GM18861 (cell line): Measurements from ENCODE around the gene COLGALT1.
"Not testable (repeated sequence)": the region's sequence is repeated elsewhere in the genome, so short reads cannot be mapped to it uniquely, and the experiment has no call there.

Experiments
- ATAC-seq: cut with Tn5 transposase; IDR thresholded peaks from one replicate; pipeline ENCODE4 v1.9.1; 2021; ENCODE audit not compliant: unreplicated experiment

COLGALT1 gene

DNA sequence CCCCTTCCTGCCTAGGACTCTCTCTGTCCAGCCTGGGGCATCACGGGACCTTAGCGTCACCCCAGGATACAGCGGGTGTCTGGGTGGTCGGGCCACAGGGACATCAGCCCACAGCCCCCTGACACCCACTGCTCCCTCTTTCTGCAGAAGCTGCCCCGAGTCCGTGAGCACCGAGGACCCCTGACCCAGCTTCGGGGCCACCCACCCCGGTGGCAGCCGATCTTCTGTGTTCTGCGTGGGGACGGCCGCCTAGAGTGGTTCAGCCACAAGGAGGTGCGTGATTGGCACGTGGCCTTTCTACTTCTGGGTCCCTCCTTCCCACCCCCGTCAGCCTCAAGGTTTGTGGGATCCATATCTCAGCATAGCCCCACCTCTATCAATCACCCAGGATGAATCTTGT, 23.3 kb upstream of the COLGALT1 start:
- no peak for ATAC-seq

DNA sequence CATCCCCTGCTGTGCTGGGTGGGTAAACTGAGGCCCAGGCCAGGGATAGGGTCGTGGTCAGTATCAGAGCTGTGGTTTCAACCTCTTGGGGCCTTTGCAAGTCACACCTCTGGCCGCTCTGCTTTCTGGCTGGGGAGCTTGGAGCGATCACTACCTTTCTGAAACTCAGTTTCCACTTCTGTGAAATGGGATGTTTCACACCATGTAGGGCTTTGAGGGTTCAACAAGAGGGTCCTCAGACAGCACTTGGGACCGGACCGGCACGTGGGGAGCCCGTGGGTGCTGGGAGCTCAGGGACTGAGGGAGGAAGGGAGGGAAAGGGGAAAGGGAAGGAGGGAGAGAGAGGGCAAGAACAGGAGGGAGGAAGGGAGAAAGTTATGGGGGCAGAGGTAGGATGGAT, 22.9 kb upstream of the COLGALT1 start:
- ATAC-seq, result no peak

DNA sequence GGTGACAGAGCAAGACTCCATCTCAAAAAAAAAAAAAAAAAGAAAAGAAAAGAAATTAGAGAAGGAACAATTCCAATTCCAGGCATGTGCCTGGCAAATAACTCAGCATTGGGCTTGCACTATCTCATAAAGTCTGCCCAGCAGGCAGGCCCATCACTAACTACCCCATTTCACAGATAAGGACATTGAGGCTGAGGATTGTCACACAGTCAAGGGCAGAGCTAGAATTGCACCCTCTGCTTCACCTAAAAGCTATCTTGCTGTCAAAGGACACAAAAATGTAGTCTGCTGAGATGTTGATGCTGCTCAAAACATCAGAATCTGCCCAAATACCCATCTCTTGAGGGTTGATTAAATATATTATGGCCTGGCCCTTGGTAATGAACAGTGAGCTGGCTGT, 20.7 kb upstream of the COLGALT1 start:
- no peak for ATAC-seq

DNA sequence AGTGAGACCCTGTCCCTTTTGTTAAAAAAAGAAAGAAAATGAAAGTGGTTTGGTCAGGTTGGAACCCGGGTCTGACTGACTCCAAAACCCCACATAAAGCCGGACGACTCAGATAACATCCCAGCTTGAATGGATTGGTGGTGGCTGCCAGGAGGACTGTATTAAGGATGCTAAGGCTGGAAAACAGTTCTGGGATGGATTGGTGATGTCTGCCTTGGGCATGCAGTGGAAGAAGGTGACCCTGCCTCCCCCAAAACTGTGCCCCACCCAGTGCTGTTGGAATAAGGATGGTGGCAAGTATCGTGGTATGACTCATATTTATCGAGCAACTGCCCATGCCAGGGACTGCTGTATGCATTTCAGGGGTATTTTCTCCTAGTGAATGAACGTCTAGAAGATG, 18.5 kb upstream of the COLGALT1 start:
- no peak for ATAC-seq

DNA sequence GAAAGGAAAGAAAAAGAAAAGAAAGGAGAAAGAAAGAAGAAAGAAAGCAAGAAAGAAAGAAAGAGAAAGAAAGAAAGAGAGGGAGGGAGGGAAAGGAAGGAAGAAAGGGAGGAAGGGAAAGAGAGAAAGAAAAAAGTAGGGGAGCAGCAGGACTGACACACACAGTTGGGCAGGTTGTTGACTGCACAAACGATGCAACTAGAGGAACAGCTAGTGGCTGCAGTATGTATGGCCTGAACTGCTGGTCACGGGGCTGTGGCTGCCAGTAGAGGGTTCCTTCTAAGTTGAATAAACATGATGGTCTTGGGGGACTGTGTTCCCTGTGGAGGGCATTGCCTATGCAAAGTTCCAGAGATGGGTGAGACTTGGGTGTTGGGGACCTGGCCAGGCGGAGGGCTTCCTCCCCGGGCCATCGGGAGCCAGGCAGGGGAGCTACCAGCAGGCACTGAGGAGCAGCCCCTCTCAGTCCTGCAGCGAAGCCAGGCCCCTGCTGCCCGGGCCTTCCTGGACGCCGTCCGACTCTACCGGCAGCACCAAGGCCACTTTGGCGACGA, 16.7 kb upstream of the COLGALT1 start:
- ATAC-seq, result no peak

DNA sequence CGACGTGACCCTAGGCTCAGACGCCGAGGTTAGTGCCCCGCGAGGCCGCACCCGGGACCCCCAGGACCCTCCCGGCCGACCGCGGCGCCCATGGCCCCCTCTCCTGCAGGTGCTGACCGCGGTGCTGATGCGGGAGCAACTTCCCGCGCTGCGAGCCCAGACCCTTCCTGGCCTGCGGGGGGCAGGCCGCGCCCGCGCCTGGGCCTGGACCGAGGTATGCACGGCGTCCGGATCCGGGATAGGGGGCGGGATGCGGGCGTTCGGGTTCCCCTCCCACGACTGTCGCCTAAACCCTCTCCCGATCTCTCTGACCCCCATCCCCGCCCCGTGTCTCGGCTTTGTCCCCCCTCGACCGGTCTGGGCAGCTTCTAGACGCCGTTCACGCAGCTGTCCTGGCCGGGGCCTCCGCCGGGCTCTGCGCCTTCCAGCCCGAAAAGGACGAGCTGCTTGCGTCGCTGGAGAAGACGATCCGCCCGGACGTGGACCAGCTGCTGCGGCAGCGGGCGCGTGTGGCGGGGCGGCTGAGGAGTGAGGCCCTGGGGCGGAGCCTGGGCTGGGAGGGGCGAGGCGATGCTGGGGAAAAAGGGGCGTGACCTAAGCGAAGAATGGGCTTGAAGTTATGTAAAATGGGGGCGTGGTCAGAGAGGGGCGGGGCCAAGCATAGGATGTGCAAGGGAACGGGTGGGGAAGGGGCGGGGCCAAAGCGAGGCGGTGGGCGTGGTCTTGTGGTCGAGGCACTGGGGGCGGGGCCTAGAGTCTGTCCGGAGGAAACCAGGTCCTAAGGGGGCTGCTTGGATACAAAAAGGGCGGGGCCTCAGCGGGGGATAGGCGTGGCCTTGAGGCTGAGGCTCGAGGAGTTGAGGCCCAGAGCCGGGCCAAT, 16.0 kb upstream of the COLGALT1 start:
- peak; percentile 52 for ATAC-seq

DNA sequence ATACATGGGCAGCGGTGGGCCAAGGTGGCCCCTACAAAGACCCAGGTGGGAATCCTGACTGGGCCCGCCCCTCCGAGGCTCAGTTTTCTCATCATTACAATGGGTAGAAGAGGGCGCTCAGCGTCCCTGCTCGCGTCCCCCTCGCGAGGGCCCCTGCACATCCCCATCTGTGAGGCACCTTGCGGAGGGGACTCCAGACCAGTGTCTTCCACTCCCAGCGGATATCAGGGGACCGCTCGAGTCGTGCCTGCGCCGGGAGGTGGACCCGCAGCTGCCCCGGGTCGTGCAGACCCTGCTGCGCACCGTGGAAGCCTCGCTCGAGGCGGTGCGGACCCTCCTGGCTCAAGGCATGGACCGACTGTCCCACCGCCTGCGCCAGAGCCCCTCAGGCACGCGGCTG, 15.3 kb upstream of the COLGALT1 start:
- ATAC-seq, result no peak

DNA sequence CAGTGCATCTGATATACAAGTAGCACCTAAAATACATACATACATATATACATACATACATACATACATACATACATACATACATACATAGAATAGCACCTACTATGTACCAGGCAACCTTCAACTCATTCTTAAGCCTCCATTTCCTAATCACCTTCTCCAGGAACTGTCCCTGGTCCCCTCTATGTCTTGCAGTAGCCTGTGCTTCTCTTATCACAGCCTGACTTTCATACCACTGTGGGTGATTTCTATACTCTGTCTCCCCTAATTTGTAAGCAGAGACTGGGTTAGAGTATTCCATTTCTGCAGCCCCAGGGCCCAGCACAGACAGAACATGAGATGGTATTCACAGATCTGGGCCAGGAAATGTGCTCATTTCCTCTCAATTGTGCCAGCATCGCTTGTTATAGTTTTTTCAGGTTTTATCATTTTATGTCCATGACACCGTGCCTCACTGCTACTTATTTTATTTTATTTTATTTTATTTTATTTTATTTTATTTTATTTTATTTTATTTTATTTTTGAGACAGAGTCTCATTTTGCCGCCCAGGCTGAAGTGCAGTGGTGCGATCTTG, 14.2 kb upstream of the COLGALT1 start:
- no peak for ATAC-seq

DNA sequence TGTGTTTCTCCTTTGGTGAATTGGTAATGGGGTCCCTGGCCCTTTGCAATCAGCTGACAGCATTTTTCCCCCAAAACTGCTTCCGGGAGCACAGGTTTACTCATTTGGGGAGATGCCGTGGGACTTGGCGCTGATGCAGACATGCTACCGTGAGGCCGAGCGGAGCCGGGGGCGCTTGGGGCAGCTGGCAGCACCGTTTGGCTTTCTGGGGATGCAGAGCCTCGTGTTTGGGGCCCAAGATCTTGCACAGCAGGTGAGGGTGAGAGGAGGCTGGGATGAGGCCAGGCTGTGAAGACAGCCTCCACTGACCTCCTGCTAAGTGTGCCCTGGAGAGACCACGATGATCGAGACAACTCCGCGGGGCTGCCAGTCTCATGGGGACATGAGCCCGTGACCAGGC, 13.4 kb upstream of the COLGALT1 start:
- ATAC-seq, result no peak

DNA sequence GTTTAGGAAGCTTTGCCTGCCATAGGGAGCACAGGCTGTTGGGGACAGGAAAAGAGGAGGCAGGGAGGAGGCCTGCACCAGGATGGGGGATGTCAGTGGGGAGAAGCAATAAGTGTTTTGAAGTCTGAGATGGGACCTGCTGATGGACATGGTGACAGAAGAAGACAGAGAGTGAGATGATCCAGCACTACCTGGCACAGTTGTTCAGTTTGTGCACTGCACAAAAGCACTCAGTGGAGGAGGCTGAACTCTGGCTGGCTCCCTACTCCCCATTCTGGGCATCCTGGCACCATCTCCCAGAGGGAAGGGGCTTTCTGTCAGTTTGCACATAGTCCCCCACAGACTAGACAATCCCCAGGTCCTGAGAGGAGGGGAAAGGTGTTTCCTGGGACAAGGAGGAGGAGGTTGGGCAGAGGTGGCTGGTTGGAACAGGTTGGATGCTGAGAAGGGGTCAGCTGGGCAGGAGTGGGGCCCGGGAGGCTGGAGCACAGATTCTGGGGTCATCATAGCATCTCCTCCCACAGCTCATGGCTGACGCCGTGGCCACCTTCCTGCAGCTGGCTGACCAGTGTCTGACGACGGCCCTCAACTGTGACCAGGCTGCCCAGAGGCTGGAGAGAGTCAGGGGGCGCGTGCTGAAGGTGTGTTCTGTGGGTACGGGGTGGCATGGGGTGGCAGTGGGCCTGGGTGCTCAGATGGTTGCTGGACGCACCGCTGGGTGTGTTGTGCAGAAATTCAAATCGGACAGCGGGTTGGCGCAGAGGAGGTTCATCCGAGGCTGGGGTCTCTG, 12.5 kb upstream of the COLGALT1 start:
- ATAC-seq, result no peak

DNA sequence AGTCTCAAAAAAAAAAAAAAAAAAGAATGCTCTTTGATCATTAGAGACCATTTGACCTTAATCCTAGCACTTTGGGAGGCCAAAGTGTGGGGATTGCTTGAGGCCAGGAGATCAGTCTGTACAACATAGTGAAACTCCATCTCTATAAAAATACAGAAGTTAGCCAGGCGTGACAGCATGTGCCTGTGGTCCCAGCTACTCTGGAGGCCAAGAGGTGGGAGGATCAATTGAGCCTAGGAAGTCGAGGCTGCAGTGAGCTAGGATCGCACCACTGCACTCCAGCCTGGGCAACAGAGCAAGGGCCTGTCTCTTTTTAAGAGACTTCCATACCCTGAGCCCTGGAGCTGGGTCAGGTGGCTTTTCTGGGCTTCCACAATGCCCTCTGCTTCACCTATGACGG, 11.5 kb upstream of the COLGALT1 start:
- ATAC-seq, result no peak

DNA sequence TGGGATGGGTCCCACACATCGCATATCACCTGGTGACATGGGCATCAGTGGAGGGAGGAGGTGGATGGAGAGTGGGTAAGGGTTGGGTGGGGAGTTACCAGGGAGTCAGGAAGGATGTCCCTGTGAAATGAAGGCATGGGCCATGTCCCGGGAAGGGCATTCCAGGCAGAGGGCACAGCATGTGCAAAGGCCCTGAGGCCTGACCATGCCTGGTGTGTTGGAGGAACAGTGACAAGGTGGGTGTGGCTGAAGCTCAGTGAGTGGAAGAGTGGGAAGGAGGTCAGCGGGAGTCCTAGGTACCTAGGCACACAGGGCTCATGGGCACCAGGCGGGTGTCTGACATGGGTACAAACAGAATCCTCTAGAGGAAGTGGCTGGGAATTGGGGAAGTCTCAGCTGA, 11.0 kb upstream of the COLGALT1 start:
- no peak for ATAC-seq

DNA sequence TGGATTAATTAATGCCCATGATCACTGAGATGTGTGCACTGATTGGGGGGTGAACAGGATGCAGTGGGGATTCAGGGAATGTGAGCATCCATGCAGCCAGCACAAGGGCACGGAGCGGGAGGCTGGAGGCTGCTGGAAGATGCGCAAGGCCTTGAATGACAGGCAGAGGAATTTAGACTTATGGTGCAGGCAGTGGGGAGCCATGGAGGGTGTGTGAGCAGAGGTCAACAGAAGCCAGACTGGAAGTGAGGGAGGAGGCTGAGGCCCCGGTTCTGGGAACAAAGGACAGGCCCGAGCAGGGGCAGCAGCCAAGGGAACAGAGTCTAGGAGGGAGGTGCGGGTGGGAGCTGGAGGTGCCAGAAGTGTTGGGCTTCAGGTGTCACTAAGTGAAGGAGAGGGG, 7.3 kb upstream of the COLGALT1 start:
- ATAC-seq, result no peak

DNA sequence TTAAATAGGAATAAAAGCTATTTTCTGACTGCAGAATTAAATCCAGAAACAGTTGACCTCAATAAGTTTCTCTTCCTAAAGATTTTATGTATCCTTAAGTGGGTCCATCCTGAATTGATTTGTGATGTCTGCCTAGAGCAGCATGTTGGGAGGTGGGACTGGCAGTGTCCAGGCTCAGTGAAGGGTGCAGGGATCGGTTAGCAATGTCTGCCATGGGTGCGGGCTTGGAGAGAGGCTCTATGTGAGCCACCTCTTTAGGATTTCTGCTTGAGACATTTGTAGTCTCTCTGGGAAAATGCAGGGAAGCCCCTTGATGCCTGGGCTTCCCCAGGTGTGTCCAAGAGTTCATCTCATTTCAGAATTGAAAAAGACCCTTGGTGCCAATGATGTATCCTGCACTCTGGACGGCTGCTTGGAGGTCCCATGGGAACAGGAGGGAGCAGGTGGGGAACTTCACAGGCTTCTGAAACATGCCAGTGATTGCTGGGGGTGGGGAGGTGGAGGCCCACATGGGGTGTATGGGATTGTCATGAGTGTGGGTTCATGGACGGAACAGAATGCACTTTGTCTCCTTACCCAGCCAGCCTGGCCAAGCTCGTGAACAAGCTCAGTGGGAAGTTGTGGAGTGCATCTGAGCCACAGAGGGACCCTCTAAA, 6.2 kb upstream of the COLGALT1 start:
- no peak for ATAC-seq

DNA sequence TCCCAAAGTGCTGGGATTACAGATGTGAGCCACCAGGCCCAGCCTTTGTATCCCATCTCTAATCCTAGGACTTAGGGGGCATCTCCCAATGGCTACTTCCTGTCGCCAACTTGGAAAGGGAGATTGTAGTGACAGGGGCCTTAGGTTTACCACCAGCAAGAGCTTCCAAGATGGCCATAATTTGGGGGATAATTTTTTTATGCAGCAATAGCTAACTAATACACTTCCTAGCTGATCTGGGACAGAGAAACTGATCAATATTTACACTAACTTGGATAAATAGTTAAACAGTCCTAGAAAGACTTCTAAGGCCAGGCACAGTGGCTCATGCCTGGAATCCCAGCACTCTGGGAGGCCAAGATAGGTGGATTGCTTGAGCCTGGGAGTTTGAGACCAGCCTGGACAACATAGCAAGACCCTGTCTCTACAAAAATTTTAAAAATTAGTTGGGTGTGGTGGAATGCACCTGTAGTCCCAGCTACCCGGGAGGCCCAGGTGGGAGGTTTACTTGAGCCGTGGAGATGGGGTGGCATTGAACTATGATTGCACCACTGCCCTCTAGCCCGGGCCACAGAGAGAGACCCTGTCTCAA, 5.3 kb upstream of the COLGALT1 start:
- no peak for ATAC-seq

DNA sequence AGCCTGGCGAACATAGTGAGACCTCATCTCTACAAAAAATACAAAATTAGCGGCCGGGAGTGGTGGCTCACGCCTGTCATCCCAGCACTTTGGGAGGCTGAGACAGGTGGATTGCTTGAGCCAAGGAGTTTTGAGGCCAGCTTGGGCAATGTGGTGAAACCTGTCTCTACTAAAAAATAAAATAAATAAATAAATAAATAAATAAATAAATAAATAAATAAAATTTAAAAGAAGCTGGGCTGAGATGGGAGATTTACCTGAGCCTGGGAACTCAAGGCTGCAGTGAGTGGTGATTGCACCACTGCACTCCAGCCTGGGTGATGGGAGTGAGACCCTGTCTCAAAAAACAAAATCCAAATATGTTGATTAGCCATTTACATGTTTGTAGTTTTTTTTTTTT, 2.7 kb upstream of the COLGALT1 start:
- ATAC-seq, result not testable (repeated sequence)

DNA sequence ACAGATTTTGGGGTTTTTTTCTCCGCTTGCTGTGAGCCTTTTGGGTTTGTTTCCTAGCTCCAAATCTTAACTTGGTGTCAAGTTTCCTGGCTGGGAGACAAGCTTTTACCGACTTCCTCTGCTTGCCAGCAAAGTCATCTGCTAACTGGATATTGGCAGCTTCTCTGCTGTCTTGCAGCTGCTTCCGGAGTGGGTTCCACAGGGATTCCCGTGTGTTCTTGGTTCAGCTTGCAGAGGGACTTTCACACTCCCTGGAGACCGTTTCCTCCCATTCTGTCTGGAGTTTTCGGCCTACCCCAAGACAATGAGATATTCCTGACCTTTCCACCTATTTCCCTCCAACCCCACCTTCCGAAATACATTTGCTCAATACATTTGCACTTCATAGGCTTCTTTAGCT, 2.2 kb upstream of the COLGALT1 start:
- ATAC-seq, result no peak

DNA sequence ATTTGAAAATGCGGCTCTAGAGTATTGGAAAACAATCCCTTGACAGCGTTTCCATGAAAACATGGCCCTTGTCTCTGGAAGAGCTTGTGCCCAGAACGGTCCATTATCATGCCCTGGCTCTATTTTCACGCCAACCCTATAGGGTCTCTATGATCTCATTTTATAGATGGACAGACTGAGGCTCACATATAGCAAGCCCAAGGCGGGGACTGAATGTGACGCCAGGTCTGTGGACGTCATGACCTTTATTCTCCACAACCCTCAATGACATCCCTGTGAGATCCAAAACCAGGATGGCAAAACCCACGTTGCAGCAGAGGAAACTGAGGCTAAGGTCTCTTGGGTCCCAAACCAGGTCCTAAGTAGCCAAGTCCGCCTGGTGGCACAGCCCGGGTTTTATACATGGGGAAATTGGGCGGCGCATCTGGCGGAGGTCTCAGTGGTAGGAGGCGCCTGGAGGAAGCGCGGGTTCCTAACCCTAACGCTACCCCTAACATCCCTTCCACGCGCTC, 425 bp upstream of the COLGALT1 start:
- ATAC-seq, result peak; percentile 11

DNA sequence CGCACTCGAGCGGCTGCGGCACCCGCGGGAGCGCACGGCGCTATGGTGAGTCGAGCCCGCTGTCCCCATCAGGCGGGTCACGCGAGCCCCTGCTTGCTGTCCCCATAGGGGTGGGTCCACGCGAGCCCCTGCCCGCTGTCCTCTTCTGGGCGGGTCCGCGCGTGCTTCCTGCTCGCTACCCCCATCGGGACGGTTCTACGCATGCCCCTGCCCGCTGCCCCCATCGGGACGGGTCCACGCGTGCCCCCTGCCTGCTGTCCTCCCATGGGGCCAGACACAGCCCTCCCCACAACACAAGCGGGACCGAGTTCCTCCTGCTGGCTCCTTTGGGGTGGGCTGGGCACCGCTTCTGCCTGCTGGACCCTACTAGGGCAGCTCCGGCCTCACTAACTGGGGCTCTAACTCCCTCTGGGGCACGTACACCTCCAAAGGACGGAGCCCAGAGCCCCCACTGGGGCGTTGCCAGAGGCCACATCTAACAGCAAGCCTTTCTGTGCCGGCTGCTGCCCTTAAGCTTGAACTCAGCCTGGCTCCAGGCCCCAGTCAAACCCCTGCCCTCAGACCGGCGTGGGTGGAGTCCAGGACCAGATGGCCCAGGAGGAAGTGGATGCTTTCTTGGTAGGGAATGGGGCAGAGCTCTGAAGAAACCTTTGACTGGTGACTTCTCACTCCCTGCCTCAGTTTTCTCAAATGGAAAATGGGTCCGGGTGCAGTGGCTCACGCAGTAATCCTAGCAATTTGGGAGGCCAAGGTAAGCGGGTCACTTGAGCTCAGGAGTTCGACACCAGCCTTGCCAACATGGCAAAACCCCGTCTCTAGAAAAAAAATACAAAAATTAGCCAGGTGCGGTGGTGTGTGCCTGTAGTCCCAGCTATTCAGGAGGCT, 722 bp downstream of the COLGALT1 start:
- no peak for ATAC-seq

DNA sequence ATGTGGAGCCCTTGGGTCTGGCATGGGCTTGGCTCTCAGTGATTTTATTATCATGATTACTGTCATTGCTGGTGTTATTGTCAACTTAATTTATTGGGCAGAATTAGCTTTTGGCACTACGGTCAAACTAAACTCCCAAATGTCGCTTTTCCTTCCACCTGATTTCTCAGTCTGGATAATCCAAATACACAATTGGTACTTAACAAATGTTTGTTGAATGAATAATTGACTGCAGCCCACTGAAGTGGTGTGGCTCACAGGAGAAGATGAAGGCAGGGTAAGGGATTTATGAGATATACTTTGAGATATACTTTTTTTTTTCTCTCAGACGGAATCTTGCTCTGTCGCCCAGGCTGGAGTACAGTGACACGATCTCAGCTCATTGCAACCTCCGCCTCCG, 1.5 kb downstream of the COLGALT1 start:
- ATAC-seq, result no peak
